Ishikawa (cell line): ENCODE results near the gene LAPTM5.

Experiments
- EGR1 ChIP-seq: IDR thresholded peaks from 2 replicates; pipeline ENCODE4 v1.6.1; 2012
- EP300 ChIP-seq: IDR thresholded peaks from 2 replicates; pipeline ENCODE4 v1.6.1; 2012; ENCODE audit warnings: borderline replicate concordance
- RAD21 ChIP-seq: IDR thresholded peaks from 2 replicates; pipeline ENCODE4 v1.6.1; 2012; ENCODE audit warnings: low read depth
- TEAD4 ChIP-seq: IDR thresholded peaks from 2 replicates; pipeline ENCODE4 v1.6.1; 2012
- YY1 ChIP-seq: IDR thresholded peaks from 2 replicates; pipeline ENCODE4 v1.6.1; 2012; ENCODE audit warnings: low read depth
- ZBTB7A ChIP-seq: IDR thresholded peaks from 2 replicates; pipeline ENCODE4 v1.6.1; 2012; ENCODE audit warnings: low read depth
- TF ChIP-seq, protein P1 (sequence below): IDR thresholded peaks from 2 replicates; pipeline ENCODE4 v1.6.1; 2012; ENCODE audit warnings: low read depth, mild to moderate bottlenecking

DNA sequence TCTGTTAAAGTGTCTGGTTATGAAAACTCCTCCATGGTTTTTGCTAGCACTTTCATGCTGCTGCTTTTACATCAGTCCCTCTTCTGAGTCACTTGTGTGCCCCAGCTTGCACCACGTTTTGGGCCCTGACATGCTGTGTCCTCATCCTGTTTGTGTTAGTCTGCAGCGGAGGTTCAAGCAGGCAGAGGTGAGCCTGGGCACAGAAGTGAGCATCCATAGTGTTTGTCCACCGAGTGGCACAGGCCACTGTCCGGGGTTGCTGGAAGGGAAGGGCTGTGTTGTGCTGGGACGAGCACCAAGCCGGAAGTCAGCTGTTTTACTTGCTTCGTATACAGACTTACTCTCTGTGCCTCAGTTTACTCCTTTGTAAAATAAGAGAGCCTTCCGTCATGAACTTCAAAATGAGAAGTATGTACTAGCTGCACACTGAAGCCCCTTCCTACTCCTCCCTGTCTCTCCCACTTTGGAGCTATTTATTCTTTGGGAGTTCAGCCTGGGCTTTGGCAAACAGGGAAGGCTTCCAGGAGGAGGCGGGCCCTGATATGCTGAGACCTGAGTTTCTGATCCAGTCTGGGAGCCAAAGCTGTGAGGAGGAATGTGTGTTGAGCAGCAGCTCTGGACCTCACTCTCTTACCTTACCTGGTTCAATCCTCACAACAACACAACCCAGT, 10.7 kb upstream of the LAPTM5 start:
- TF ChIP-seq, protein P1, sequence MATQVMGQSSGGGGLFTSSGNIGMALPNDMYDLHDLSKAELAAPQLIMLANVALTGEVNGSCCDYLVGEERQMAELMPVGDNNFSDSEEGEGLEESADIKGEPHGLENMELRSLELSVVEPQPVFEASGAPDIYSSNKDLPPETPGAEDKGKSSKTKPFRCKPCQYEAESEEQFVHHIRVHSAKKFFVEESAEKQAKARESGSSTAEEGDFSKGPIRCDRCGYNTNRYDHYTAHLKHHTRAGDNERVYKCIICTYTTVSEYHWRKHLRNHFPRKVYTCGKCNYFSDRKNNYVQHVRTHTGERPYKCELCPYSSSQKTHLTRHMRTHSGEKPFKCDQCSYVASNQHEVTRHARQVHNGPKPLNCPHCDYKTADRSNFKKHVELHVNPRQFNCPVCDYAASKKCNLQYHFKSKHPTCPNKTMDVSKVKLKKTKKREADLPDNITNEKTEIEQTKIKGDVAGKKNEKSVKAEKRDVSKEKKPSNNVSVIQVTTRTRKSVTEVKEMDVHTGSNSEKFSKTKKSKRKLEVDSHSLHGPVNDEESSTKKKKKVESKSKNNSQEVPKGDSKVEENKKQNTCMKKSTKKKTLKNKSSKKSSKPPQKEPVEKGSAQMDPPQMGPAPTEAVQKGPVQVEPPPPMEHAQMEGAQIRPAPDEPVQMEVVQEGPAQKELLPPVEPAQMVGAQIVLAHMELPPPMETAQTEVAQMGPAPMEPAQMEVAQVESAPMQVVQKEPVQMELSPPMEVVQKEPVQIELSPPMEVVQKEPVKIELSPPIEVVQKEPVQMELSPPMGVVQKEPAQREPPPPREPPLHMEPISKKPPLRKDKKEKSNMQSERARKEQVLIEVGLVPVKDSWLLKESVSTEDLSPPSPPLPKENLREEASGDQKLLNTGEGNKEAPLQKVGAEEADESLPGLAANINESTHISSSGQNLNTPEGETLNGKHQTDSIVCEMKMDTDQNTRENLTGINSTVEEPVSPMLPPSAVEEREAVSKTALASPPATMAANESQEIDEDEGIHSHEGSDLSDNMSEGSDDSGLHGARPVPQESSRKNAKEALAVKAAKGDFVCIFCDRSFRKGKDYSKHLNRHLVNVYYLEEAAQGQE = no peak
- no peak for TF ChIP-seq TEAD4
- TF ChIP-seq RAD21 = no peak
- no peak for TF ChIP-seq YY1
- no peak for TF ChIP-seq EGR1
- no peak for TF ChIP-seq EP300
- TF ChIP-seq ZBTB7A = no peak
